Retinal pigment epithelial cell (primary cell): ENCODE results near the gene DGKI.

Experiments
- DNase-seq: peaks from one replicate; pipeline ENCODE4 v3.0.0-alpha.2; 2010; ENCODE audit warnings: low read depth
- H3K4me3 ChIP-seq: 2 replicates; pipeline ENCODE4 v1.5.1; 2011; ENCODE audit warnings: mild to moderate bottlenecking, low read length, control low read depth, moderate library complexity
- TF ChIP-seq, protein P1 (sequence below): conservative IDR thresholded peaks from 2 replicates; pipeline ENCODE4 v1.5.1; 2011; ENCODE audit warnings: low read depth, low read length, control low read depth, inconsistent platforms

DGKI gene

GRCh38 chr7:137685433-137686164 lies 161.2 kb downstream of the DGKI start:
- no peak for DNase-seq
- H3K4me3 ChIP-seq, result no peak overlapping the region
- TF ChIP-seq, protein P1, sequence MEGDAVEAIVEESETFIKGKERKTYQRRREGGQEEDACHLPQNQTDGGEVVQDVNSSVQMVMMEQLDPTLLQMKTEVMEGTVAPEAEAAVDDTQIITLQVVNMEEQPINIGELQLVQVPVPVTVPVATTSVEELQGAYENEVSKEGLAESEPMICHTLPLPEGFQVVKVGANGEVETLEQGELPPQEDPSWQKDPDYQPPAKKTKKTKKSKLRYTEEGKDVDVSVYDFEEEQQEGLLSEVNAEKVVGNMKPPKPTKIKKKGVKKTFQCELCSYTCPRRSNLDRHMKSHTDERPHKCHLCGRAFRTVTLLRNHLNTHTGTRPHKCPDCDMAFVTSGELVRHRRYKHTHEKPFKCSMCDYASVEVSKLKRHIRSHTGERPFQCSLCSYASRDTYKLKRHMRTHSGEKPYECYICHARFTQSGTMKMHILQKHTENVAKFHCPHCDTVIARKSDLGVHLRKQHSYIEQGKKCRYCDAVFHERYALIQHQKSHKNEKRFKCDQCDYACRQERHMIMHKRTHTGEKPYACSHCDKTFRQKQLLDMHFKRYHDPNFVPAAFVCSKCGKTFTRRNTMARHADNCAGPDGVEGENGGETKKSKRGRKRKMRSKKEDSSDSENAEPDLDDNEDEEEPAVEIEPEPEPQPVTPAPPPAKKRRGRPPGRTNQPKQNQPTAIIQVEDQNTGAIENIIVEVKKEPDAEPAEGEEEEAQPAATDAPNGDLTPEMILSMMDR, result no peak

DNA sequence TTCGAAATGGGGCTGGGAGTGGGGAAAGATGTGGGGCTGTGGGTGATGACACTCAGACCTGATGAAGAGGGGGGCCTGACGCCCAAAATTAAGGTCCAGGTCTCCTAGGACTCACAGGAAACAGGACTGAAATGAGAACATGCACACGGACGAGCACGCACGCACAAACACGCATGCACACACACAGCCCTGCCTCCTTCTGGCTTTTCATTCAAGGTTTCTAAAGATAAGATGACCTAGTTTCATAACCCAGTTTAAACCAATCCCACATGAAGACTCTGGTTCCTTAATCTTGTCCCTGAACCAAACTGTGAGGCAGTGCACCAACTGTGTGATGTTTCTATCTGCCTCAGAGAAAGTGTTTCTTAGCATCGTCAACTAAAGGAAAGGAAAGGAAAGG lies 162.0 kb downstream of the DGKI start:
- TF ChIP-seq, protein P1, result no peak
- DNase-seq, result no peak
- no peak overlapping the region for H3K4me3 ChIP-seq

- no peak overlapping the region for H3K4me3 ChIP-seq
- TF ChIP-seq, protein P1, result no peak
- no peak for DNase-seq
These were observed 162.5 kb downstream of the DGKI start for GRCh38 chr7:137684316-137684715.

DNA sequence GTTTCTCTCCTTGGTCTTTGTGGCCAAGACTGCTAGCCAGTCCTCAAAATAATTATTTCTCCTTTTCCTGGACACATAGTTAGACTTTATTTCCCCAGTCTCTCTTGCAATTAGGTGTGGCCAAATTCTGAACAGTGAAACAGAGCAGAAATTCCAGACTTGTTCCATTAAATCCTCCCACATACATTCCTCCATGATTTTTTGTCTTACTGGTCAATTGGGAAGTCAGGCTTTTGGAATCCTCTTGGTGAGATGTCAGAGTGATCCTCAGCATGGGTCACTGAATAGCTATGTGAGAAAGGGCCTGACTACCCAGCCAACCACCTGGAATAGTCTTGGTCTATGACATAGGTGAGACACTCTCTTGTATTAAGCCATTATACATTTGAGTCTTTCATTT lies 164.2 kb downstream of the DGKI start:
- TF ChIP-seq, protein P1, result no peak
- no peak overlapping the region for H3K4me3 ChIP-seq
- DNase-seq, result no peak

DNA sequence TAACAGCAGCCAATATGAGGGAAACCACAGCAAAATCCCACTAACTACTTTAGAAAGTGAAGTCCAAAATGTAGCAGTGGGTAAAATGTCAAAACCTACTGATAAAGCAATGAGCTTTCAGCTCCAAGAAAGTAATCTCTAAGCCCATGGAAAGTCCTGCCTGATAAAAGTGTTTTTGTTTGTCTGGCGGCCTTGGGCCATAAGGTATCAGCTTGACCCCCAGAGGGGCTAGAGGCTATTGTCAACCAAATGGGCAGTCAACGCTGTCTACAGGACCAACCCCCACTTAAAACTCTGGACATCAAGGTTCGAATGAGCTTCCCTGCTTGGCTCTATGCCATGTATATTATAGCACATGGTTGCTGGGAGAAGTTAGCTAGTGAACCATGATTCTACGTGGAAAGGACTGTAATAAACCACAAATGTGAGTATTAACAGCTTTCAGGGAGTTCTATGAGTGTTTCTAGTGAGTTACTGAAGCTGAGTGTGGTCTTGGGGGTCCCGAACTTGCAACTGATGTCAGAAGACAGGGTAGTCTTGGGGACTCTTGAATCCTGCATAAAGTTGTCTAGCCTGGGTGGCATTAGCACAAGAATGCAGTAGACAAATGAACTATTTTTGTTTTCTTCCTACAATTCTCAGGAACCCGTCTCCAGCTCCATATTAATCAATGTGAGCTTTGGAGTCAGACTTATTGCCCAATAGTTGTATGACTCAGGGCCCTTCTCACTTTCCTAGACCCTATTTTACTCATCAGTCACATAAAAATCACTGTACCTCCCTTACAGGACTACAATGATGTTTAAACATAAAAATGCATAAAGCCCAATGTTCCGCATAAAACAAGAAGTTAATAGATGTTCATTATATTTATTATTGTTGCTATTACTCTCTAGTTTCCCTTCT lies 164.9 kb downstream of the DGKI start:
- H3K4me3 ChIP-seq, result no peak overlapping the region

GRCh38 chr7:137674551-137675409 lies 172.0 kb downstream of the DGKI start:
- no peak for DNase-seq
- TF ChIP-seq, protein P1, result no peak
- H3K4me3 ChIP-seq, result no peak overlapping the region

More for the DNA sequence above, 164.9 kb downstream of the DGKI start:
- no peak for DNase-seq
- TF ChIP-seq, protein P1, result no peak
